HCT116 (cell line): Measurements from ENCODE around the gene TARBP2.

Experiments
- ATF3 ChIP-seq: IDR thresholded peaks from 2 replicates; pipeline ENCODE4 v1.6.1; 2012
- CTCF ChIP-seq, 3 experiments: fragments of 200-600 bp in 1 of 3; sonication (generic) in 1 of 3; IDR thresholded peaks in 2 of 3; conservative IDR thresholded peaks in 1 of 3; 2 replicates each; pipeline ENCODE4 v1.5.1; 2012 to 2017; ENCODE audit warnings: low read depth in 2 of 3, low read length in 2 of 3, antibody characterized with exemption in 1 of 3, borderline replicate concordance in 1 of 3, control low read depth in 1 of 3, mild to moderate bottlenecking in 1 of 3, mixed read lengths in 1 of 3, mixed run types in 1 of 3, moderate library complexity in 1 of 3; ENCODE audit not compliant: insufficient read depth in 1 of 3
- EGR1 ChIP-seq: IDR thresholded peaks from 2 replicates; pipeline ENCODE4 v1.6.1; 2012; ENCODE audit warnings: low read depth
- EZH2 ChIP-seq: fragments of 200-600 bp; sonication (generic); IDR thresholded peaks from 2 replicates; pipeline ENCODE4 v1.6.1; 2017; ENCODE audit warnings: antibody characterized with exemption, mixed run types
- EZH2phosphoT487 ChIP-seq: fragments of 200-600 bp; IDR thresholded peaks from 2 replicates; pipeline ENCODE4 v1.6.1; 2018; ENCODE audit warnings: antibody characterized with exemption, borderline replicate concordance
- FOSL1 ChIP-seq: IDR thresholded peaks from 2 replicates; pipeline ENCODE4 v1.6.1; 2012; ENCODE audit warnings: low read depth
- POLR2A ChIP-seq: IDR thresholded peaks from 2 replicates; pipeline ENCODE4 v1.7.0; 2011; ENCODE audit warnings: borderline replicate concordance; ENCODE audit not compliant: insufficient read depth, insufficient read length; ENCODE audit errors: extremely low read depth
- POLR2AphosphoS5 ChIP-seq: IDR thresholded peaks from 2 replicates; pipeline ENCODE4 v1.6.1; 2011; ENCODE audit warnings: mild to moderate bottlenecking, low read depth, low read length, moderate library complexity
- RAD21 ChIP-seq: IDR thresholded peaks from 2 replicates; pipeline ENCODE4 v1.6.1; 2012; ENCODE audit warnings: low read depth, mild to moderate bottlenecking
- REST ChIP-seq: IDR thresholded peaks from 2 replicates; pipeline ENCODE4 v1.6.1; 2012; ENCODE audit warnings: low read depth
- SP1 ChIP-seq: IDR thresholded peaks from 2 replicates; pipeline ENCODE4 v1.6.1; 2012; ENCODE audit warnings: low read depth
- ZNF274 ChIP-seq: fragments of 200-500 bp; sonication (Bioruptor generic); IDR thresholded peaks from 2 replicates; pipeline ENCODE4 v1.6.1; 2014; ENCODE audit warnings: mild to moderate bottlenecking, low read depth, low read length, inconsistent platforms
- TF ChIP-seq, protein P1 (sequence below): IDR thresholded peaks from 2 replicates; pipeline ENCODE4 v1.6.1; 2012
- TF ChIP-seq, protein P2 (sequence below): IDR thresholded peaks from 2 replicates; pipeline ENCODE4 v1.6.1; 2011; ENCODE audit warnings: mild to moderate bottlenecking, low read length, moderate library complexity; ENCODE audit not compliant: insufficient replicate concordance; ENCODE audit errors: extremely low read depth

DNA sequence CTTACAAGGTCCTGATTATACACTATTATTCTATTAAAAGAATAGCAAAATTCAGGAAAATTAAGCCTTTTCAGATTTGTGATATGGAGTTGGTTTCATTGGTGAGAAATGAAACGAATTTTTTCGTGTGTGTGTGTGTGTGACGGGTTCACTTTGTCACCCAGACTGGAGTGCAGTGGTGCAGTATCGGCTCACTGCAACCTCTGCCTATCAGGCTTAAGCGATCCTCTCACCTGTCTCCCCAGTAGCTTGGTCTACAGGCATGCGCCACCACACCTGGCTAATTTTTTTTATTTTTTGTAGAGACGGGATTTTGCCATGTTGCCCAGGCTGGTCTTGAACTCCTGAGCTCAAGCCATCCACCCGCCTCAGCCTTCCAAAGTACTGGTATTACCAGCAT, 39.5 kb upstream of the TARBP2 start:
- TF ChIP-seq, protein P1, sequence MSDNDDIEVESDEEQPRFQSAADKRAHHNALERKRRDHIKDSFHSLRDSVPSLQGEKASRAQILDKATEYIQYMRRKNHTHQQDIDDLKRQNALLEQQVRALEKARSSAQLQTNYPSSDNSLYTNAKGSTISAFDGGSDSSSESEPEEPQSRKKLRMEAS, result no peak
- no peak for TF ChIP-seq CTCF (IDR thresholded peaks at IDR 0.05 in 2 of 3, conservative IDR thresholded peaks at IDR 0.05 in 1 of 3; ENCODE audit: borderline replicate concordance in 1 of 3, insufficient read depth in 1 of 3, low read depth in 2 of 3, low read length in 2 of 3)
- no peak for TF ChIP-seq EZH2
- no peak for TF ChIP-seq POLR2AphosphoS5
- no peak for TF ChIP-seq SP1
- TF ChIP-seq POLR2A, result no peak
- no peak for TF ChIP-seq RAD21
- TF ChIP-seq, protein P2, sequence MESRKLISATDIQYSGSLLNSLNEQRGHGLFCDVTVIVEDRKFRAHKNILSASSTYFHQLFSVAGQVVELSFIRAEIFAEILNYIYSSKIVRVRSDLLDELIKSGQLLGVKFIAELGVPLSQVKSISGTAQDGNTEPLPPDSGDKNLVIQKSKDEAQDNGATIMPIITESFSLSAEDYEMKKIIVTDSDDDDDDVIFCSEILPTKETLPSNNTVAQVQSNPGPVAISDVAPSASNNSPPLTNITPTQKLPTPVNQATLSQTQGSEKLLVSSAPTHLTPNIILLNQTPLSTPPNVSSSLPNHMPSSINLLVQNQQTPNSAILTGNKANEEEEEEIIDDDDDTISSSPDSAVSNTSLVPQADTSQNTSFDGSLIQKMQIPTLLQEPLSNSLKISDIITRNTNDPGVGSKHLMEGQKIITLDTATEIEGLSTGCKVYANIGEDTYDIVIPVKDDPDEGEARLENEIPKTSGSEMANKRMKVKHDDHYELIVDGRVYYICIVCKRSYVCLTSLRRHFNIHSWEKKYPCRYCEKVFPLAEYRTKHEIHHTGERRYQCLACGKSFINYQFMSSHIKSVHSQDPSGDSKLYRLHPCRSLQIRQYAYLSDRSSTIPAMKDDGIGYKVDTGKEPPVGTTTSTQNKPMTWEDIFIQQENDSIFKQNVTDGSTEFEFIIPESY, result no peak
- no peak for TF ChIP-seq FOSL1
- no peak for TF ChIP-seq ZNF274
- TF ChIP-seq REST, result no peak
- no peak for TF ChIP-seq ATF3
- TF ChIP-seq EZH2phosphoT487, result no peak
- TF ChIP-seq EGR1, result no peak
